ENCODE measurements around the gene TECPR2. TPM values are rescaled to one million over a fixed set of nuclear protein-coding genes. Genes with fewer than 3 reads are reported as not detected.

TECPR2 gene
- total and polyA plus RNA-seq, 2 of the 13 experiments (the other 11 are each of a cell fraction or from before 2014, with no cell fraction given), result 3.5 to 5.7 TPM

GRCh38 chr14:102487204-102487577 lies 124.5 kb downstream of the TECPR2 start:
- Histone ChIP-seq H4K20me1 (ENCODE audit: insufficient read depth, low read length) (no peaks in the 10 kb centered on the region), H3K9me3 (ENCODE audit: low read length) (no peaks in the 10 kb centered on the region), H3K27me3 (ENCODE audit: control insufficient read depth in 1 of 2, insufficient read depth in 2 of 2, low read length in 2 of 2) (no peaks in the 10 kb centered on the region), H2AFZ (ENCODE audit: low read length) (no peak overlapping the region), H3K27ac (ENCODE audit: extremely low read length, insufficient read depth, low read length) (no peak overlapping the region), H3K79me2 (ENCODE audit: insufficient read depth, low read length) (no peaks in the 10 kb centered on the region), H3K4me2 (ENCODE audit: low read depth, low read length) (no peak overlapping the region), H3K36me3 (replicated peaks in 1 of 2; ENCODE audit: control insufficient read depth in 1 of 2, insufficient read depth in 2 of 2, low read length in 2 of 2) (no peaks in the 10 kb centered on the region), H3K4me3 (replicated peaks in 1 of 3; ENCODE audit: insufficient read depth in 1 of 3, low read depth in 2 of 3, low read length in 3 of 3) (no peak overlapping the region), H3K9ac (ENCODE audit: insufficient read depth, low read depth, low read length) (no peak overlapping the region), H3K4me1 (ENCODE audit: insufficient read depth, low read length) (peaks cover 5% of the 10 kb centered on the region)
- no peak for DNase-seq (ENCODE audit: low spot score)
- ChIA-PET POLR2A (no interaction called here), CTCF (ENCODE audit: low intra/inter-chr PET ratio, low total read pairs) (no interaction called here)
- no peak for FAIRE-seq
- no TSS peak for BruUV-seq (replicated peaks)
- ATAC-seq, result no peak
- in situ Hi-C loops (cut with HindIII; ENCODE audit: extremely low pct_ligation_motif_present, low pct_unique_long_range_greater_than_20kb), result no loop called here
- intact Hi-C loops (cut with micrococcal nuclease; ENCODE audit: unreplicated experiment), result no loop called here
- WGBS (ENCODE audit: low lambda C conversion rate), result 93% methylated on average over 7 of the region's 7 CpGs
- no peak for TF ChIP-seq ZFP36L1 (CRISPR knock-in tag; IDR thresholded peaks at IDR 0.05)
- no peak for TF ChIP-seq E2F1 (CRISPR knock-in tag; IDR thresholded peaks at IDR 0.05)
- TF ChIP-seq TBX3 (IDR thresholded peaks at IDR 0.05; ENCODE audit: borderline replicate concordance), result no peak
- TF ChIP-seq NFIB (CRISPR knock-in tag; IDR thresholded peaks at IDR 0.05; ENCODE audit: borderline replicate concordance), result no peak
- TF ChIP-seq ZNF580 (CRISPR knock-in tag; IDR thresholded peaks at IDR 0.05; ENCODE audit: borderline replicate concordance, low read depth), result no peak
- TF ChIP-seq CBX2 (IDR thresholded peaks at IDR 0.05; ENCODE audit: low read depth, low read length), result no peak
- TF ChIP-seq CBX2 (CRISPR knock-in tag; IDR thresholded peaks at IDR 0.05; ENCODE audit: low read depth), result no peak

- intact Hi-C loops (cut with micrococcal nuclease; ENCODE audit: unreplicated experiment), result no loop called here
- BruUV-seq (replicated peaks), result no TSS peak
- no peak overlapping the region for H3K4me2 ChIP-seq (ENCODE audit: low read depth, low read length)
- ChIA-PET CTCF (ENCODE audit: low intra/inter-chr PET ratio, low total read pairs) (no interaction called here), POLR2A (no interaction called here)
- no peak overlapping the region for H3K27ac ChIP-seq (ENCODE audit: extremely low read length, insufficient read depth, low read length)
- no peaks in the 10 kb centered on the region for H3K27me3 ChIP-seq (ENCODE audit: control insufficient read depth in 1 of 2, insufficient read depth in 2 of 2, low read length in 2 of 2)
- ATAC-seq (no peak), DNase-seq (ENCODE audit: low spot score) (no peak), FAIRE-seq (no peak)
- H2AFZ ChIP-seq (ENCODE audit: low read length), result no peak overlapping the region
- no peaks in the 10 kb centered on the region for H3K36me3 ChIP-seq (replicated peaks in 1 of 2; ENCODE audit: control insufficient read depth in 1 of 2, insufficient read depth in 2 of 2, low read length in 2 of 2)
- H3K4me3 ChIP-seq (replicated peaks in 1 of 3; ENCODE audit: insufficient read depth in 1 of 3, low read depth in 2 of 3, low read length in 3 of 3), result no peak overlapping the region
- H3K9me3 ChIP-seq (ENCODE audit: low read length), result no peaks in the 10 kb centered on the region
- WGBS (ENCODE audit: low lambda C conversion rate), result 91% methylated on average over 18 of the region's 18 CpGs
- H3K79me2 ChIP-seq (ENCODE audit: insufficient read depth, low read length), result no peaks in the 10 kb centered on the region
- H3K4me1 ChIP-seq (ENCODE audit: insufficient read depth, low read length), result no peaks in the 10 kb centered on the region
- in situ Hi-C loops (cut with HindIII; ENCODE audit: extremely low pct_ligation_motif_present, low pct_unique_long_range_greater_than_20kb), result no loop called here
- no peak overlapping the region for H3K9ac ChIP-seq (ENCODE audit: insufficient read depth, low read depth, low read length)
- H4K20me1 ChIP-seq (ENCODE audit: insufficient read depth, low read length), result no peaks in the 10 kb centered on the region
- no peak for TF ChIP-seq ISL2 (CRISPR knock-in tag; IDR thresholded peaks at IDR 0.05)
- no peak for TF ChIP-seq FUBP1 (CRISPR knock-in tag; IDR thresholded peaks at IDR 0.05; ENCODE audit: borderline replicate concordance)
- no peak for TF ChIP-seq ZNF670 (CRISPR knock-in tag; IDR thresholded peaks at IDR 0.05; ENCODE audit: borderline replicate concordance)
- no peak for TF ChIP-seq ZNF576 (CRISPR knock-in tag; IDR thresholded peaks at IDR 0.05)
- TF ChIP-seq SMC3 (IDR thresholded peaks at IDR 0.05; ENCODE audit: low read length), result no peak
- TF ChIP-seq GMEB1 (CRISPR knock-in tag; IDR thresholded peaks at IDR 0.05; ENCODE audit: borderline replicate concordance), result no peak
Observed at GRCh38 chr14:102490456-102490855, 127.7 kb downstream of the TECPR2 start.
